ENCODE measurements around the gene CDK14. TPM values are rescaled to one million over a fixed set of nuclear protein-coding genes. Genes with fewer than 3 reads are reported as not detected.

The CDK14 gene
- total and polyA plus RNA-seq, 9 donors: 12.6 to 54.1 (median 43.8) TPM

GRCh38 chr7:90961037-90961725 is 365.1 kb downstream of the CDK14 start:
- no peak overlapping the region for H3K27ac ChIP-seq
- H3K27me3 ChIP-seq: no peaks in the 10 kb centered on the region
- H3K4me1 ChIP-seq (ENCODE audit: insufficient read depth): no peaks in the 10 kb centered on the region
- intact Hi-C loops (cut with DNase I): no loop called here
- H3K36me3 ChIP-seq: no peaks in the 10 kb centered on the region
- no peak for DNase-seq
- 85 to 98% (median 94%) methylated on average over 1 of the region's 1 CpG for WGBS, 3 donors
- TF ChIP-seq POLR2A (IDR thresholded peaks at IDR 0.05): no peak
- TF ChIP-seq, protein P1, sequence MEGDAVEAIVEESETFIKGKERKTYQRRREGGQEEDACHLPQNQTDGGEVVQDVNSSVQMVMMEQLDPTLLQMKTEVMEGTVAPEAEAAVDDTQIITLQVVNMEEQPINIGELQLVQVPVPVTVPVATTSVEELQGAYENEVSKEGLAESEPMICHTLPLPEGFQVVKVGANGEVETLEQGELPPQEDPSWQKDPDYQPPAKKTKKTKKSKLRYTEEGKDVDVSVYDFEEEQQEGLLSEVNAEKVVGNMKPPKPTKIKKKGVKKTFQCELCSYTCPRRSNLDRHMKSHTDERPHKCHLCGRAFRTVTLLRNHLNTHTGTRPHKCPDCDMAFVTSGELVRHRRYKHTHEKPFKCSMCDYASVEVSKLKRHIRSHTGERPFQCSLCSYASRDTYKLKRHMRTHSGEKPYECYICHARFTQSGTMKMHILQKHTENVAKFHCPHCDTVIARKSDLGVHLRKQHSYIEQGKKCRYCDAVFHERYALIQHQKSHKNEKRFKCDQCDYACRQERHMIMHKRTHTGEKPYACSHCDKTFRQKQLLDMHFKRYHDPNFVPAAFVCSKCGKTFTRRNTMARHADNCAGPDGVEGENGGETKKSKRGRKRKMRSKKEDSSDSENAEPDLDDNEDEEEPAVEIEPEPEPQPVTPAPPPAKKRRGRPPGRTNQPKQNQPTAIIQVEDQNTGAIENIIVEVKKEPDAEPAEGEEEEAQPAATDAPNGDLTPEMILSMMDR (IDR thresholded peaks at IDR 0.05): no peak
- no peak for TF ChIP-seq EP300 (IDR thresholded peaks at IDR 0.05)
- no peaks in the 10 kb centered on the region for H3K9me3 ChIP-seq
- no peak overlapping the region for H3K4me3 ChIP-seq

DNA sequence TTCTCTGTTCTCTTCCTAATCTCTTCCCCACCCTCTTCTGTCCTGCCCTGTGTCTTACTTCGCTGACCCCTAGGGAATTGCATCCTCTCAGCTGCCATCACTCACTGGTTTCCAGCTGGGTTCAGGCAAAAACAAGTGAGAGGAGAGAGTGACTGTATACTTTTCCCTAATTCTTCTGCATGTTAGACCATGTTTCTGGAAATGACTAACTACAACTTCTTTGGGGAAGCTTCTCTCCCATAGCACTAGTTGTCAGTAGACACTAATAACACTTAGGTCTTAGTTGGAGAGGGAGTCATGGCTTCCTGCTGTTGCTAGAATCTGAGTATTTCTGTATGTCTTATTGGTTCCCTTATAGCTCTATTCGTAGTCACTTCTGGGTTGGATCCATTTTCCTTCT is 369.1 kb downstream of the CDK14 start:
- Histone ChIP-seq H3K27ac (no peak overlapping the region), H3K9me3 (no peaks in the 10 kb centered on the region), H3K36me3 (no peaks in the 10 kb centered on the region), H3K4me1 (ENCODE audit: insufficient read depth) (no peaks in the 10 kb centered on the region), H3K27me3 (no peaks in the 10 kb centered on the region), H3K4me3 (no peak overlapping the region)
- no peak for DNase-seq
- intact Hi-C loops (cut with DNase I): no loop called here
- 94 to 97% (median 95%) methylated on average over 2 of the region's 2 CpGs for WGBS, 3 donors
- TF ChIP-seq, protein P1 (IDR thresholded peaks at IDR 0.05): no peak

DNA sequence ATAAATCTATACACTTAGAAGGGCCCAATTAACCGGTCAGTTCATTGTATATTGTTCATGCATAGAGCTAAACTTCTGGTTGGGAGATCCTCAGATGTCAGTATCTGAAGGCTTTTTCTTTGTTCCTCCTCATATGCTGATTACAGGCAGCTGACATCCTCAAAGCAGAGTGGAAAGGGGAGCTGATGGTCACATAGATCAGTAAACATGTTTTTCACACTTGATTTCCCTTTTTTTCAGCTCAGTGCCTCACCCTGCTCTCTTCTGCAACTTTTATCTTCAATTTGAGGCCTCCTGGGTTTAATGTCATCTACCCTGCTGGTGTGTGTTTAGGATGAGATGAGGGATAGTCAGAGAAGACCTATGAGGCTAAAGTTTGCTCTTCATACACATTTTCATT is 370.2 kb downstream of the CDK14 start:
- H3K27me3 ChIP-seq: no peaks in the 10 kb centered on the region
- 69 to 88% (median 84%) methylated on average over 1 of the region's 1 CpG for WGBS, 3 donors
- TF ChIP-seq POLR2A (IDR thresholded peaks at IDR 0.05): no peak
- no peak for TF ChIP-seq EP300 (IDR thresholded peaks at IDR 0.05)
- TF ChIP-seq, protein P1 (IDR thresholded peaks at IDR 0.05): no peak
- DNase-seq: no peak
- no peaks in the 10 kb centered on the region for H3K9me3 ChIP-seq
- no peak overlapping the region for H3K27ac ChIP-seq
- H3K4me3 ChIP-seq: no peak overlapping the region
- no peaks in the 10 kb centered on the region for H3K36me3 ChIP-seq
- intact Hi-C loops (cut with DNase I): no loop called here
- no peaks in the 10 kb centered on the region for H3K4me1 ChIP-seq (ENCODE audit: insufficient read depth)

DNA sequence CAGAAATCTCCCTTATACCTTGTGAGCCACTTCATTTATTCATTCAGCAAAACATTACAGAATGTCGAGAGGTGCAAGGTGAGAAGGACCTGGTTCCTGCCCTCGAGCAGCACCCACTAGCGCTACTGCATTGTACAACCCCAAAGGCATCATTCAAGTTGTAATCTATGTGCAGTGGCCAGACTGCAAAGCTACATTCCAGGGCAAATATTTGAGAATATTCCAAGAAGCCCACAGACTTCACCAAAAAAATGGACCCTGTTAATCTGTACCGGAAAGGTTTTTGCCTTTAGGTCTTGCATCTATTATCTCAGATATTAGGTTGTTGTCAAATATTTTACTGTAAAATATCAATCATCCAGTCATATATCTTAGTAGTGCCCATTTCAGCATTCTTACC is 372.8 kb downstream of the CDK14 start:
- TF ChIP-seq, protein P1 (IDR thresholded peaks at IDR 0.05): no peak
- no peak for TF ChIP-seq POLR2A (IDR thresholded peaks at IDR 0.05)
- no peak for TF ChIP-seq EP300 (IDR thresholded peaks at IDR 0.05)
- Histone ChIP-seq H3K36me3 (no peaks in the 10 kb centered on the region), H3K4me1 (ENCODE audit: insufficient read depth) (no peaks in the 10 kb centered on the region), H3K9me3 (no peaks in the 10 kb centered on the region), H3K27me3 (no peaks in the 10 kb centered on the region), H3K4me3 (no peak overlapping the region), H3K27ac (no peak overlapping the region)
- DNase-seq: no peak
- WGBS, 3 donors: 69 to 81% (median 79%) methylated on average over 4 of the region's 4 CpGs
- intact Hi-C loops (cut with DNase I): no loop called here

Data from ovary (tissue), 9 donors.